ENCODE results near the gene LMNTD2. TPM values are rescaled to one million over a fixed set of nuclear protein-coding genes. Genes with fewer than 3 reads are reported as not detected.

The LMNTD2 gene
- polyA plus RNA-seq, 1 donor from 2014 or later = 0.61 TPM

DNA sequence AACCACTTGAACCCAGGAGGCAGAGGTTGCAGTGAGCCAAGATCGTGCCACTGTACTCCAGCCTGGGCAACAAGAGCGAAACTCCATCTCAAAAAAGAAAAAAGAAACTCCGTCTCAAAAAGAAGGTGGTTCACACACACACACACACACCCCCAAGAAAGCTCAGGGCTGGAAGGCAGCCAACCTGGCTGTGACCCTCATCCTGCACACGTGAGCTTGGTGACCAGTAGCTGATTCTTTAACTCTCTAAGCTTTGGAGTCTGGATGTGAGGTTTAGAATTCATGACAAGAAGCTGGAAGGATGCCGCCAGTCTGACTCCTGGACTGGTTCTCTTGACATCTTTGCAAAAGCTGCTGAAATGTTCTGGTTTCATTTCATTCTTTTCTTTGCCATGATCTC is 51.6 kb downstream of the LMNTD2 start:
- Histone ChIP-seq H3K79me2 (replicated peaks; ENCODE audit: insufficient read depth, low read length) (peaks cover 9% of the 10 kb centered on the region), H3F3A (ENCODE audit: insufficient read depth, low read length, poor library complexity, severe bottlenecking) (no peaks in the 10 kb centered on the region), H3K4me3 (ENCODE audit: low read length) (no peak overlapping the region), H3K9me2 (ENCODE audit: insufficient read depth, low read length) (no peaks in the 10 kb centered on the region), H3K9me3 (ENCODE audit: low read length) (no peaks in the 10 kb centered on the region), H3K27me3 (ENCODE audit: insufficient read depth, low read depth, low read length) (no peaks in the 10 kb centered on the region), H3K27ac (ENCODE audit: low read length) (no peak overlapping the region), H4K20me1 (ENCODE audit: insufficient read depth) (no peaks in the 10 kb centered on the region), H3K9ac (ENCODE audit: low read length) (no peak overlapping the region), H3K36me3 (ENCODE audit: insufficient read depth, low read length) (no peaks in the 10 kb centered on the region), H3K4me2 (ENCODE audit: low read length) (no peak overlapping the region), H2AFZ (ENCODE audit: low read depth, low read length) (no peak overlapping the region)
- no peak for TF ChIP-seq SMC3 (conservative IDR thresholded peaks at IDR 0.05; ENCODE audit: poor library complexity)
- no peak for TF ChIP-seq RAD21 (conservative IDR thresholded peaks at IDR 0.05)
- TF ChIP-seq, protein P1, sequence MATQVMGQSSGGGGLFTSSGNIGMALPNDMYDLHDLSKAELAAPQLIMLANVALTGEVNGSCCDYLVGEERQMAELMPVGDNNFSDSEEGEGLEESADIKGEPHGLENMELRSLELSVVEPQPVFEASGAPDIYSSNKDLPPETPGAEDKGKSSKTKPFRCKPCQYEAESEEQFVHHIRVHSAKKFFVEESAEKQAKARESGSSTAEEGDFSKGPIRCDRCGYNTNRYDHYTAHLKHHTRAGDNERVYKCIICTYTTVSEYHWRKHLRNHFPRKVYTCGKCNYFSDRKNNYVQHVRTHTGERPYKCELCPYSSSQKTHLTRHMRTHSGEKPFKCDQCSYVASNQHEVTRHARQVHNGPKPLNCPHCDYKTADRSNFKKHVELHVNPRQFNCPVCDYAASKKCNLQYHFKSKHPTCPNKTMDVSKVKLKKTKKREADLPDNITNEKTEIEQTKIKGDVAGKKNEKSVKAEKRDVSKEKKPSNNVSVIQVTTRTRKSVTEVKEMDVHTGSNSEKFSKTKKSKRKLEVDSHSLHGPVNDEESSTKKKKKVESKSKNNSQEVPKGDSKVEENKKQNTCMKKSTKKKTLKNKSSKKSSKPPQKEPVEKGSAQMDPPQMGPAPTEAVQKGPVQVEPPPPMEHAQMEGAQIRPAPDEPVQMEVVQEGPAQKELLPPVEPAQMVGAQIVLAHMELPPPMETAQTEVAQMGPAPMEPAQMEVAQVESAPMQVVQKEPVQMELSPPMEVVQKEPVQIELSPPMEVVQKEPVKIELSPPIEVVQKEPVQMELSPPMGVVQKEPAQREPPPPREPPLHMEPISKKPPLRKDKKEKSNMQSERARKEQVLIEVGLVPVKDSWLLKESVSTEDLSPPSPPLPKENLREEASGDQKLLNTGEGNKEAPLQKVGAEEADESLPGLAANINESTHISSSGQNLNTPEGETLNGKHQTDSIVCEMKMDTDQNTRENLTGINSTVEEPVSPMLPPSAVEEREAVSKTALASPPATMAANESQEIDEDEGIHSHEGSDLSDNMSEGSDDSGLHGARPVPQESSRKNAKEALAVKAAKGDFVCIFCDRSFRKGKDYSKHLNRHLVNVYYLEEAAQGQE (IDR thresholded peaks at IDR 0.05; ENCODE audit: borderline replicate concordance) = no peak
- no peak for TF ChIP-seq EP300 (conservative IDR thresholded peaks at IDR 0.05; ENCODE audit: poor library complexity, severe bottlenecking)
- TF ChIP-seq POLR2AphosphoS5 (IDR thresholded peaks at IDR 0.05) = no peak
- TF ChIP-seq, protein P2, sequence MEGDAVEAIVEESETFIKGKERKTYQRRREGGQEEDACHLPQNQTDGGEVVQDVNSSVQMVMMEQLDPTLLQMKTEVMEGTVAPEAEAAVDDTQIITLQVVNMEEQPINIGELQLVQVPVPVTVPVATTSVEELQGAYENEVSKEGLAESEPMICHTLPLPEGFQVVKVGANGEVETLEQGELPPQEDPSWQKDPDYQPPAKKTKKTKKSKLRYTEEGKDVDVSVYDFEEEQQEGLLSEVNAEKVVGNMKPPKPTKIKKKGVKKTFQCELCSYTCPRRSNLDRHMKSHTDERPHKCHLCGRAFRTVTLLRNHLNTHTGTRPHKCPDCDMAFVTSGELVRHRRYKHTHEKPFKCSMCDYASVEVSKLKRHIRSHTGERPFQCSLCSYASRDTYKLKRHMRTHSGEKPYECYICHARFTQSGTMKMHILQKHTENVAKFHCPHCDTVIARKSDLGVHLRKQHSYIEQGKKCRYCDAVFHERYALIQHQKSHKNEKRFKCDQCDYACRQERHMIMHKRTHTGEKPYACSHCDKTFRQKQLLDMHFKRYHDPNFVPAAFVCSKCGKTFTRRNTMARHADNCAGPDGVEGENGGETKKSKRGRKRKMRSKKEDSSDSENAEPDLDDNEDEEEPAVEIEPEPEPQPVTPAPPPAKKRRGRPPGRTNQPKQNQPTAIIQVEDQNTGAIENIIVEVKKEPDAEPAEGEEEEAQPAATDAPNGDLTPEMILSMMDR (IDR thresholded peaks at IDR 0.05; ENCODE audit: poor library complexity, severe bottlenecking) = no peak
- no peak for TF ChIP-seq EZH2 (IDR thresholded peaks at IDR 0.05; ENCODE audit: borderline replicate concordance, insufficient read depth, low read length, poor library complexity, severe bottlenecking)
- TF ChIP-seq TAF1 (IDR thresholded peaks at IDR 0.05; ENCODE audit: low read depth) = no peak
- no peak for TF ChIP-seq MXI1 (conservative IDR thresholded peaks at IDR 0.05; ENCODE audit: poor library complexity, severe bottlenecking)

DNA sequence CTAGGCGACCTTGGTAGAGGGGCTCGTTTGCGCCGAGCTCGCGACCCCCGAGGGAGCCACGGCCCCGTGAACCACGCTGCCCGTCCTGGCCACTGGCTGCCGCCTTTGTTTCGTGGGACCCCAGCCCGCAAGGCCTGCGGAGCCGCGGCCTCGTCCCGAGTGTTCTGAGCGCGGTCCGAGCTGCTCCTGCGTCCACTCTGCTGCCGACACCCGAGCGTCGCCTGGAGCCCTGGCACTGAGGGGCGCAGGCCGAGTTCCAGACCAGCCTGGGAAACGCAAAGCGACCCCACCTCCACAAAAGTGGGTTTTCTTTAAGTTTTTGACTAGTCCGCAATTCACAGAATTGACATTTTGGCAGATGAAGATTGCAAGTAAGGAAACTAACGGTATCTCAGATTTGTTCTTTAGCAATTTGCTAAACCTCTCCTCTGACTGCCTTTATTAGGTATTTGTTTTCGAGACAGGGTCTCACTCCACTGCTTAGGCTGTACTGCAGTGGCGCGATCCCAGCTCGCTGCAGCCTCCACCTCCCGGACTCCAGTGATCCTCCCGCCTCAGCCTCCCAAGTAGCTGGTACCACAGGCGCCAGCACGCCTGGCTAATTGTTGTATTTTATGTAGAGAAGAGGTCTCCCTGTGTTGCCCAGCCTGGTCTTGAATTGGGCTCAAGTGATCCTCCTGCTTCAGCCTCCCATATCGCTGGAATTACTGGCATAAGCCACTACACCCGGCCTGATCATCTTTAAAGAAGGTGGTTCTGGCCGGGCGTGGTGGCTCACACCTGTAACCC is 52.6 kb downstream of the LMNTD2 start:
- TF ChIP-seq EP300 (conservative IDR thresholded peaks at IDR 0.05; ENCODE audit: poor library complexity, severe bottlenecking) (no peak), TAF1 (IDR thresholded peaks at IDR 0.05; ENCODE audit: low read depth) (no peak), SMC3 (conservative IDR thresholded peaks at IDR 0.05; ENCODE audit: poor library complexity) (no peak), EZH2 (IDR thresholded peaks at IDR 0.05; ENCODE audit: borderline replicate concordance, insufficient read depth, low read length, poor library complexity, severe bottlenecking) (no peak), POLR2AphosphoS5 (IDR thresholded peaks at IDR 0.05) (no peak), MXI1 (conservative IDR thresholded peaks at IDR 0.05; ENCODE audit: poor library complexity, severe bottlenecking) (no peak), RAD21 (conservative IDR thresholded peaks at IDR 0.05) (no peak)
- TF ChIP-seq, protein P1 (IDR thresholded peaks at IDR 0.05; ENCODE audit: borderline replicate concordance) = no peak
- TF ChIP-seq, protein P2 (IDR thresholded peaks at IDR 0.05; ENCODE audit: poor library complexity, severe bottlenecking) = no peak
- peak overlapping the region; percentile 65 for H3K4me2 ChIP-seq (ENCODE audit: low read length)
- peaks cover 9% of the 10 kb centered on the region for H3K79me2 ChIP-seq (replicated peaks; ENCODE audit: insufficient read depth, low read length)
- no peaks in the 10 kb centered on the region for H3K9me3 ChIP-seq (ENCODE audit: low read length)
- H4K20me1 ChIP-seq (ENCODE audit: insufficient read depth) = no peaks in the 10 kb centered on the region
- peak overlapping the region; percentile 98 for H3K4me3 ChIP-seq (ENCODE audit: low read length)
- no peaks in the 10 kb centered on the region for H3K27me3 ChIP-seq (ENCODE audit: insufficient read depth, low read depth, low read length)
- no peaks in the 10 kb centered on the region for H3K9me2 ChIP-seq (ENCODE audit: insufficient read depth, low read length)
- no peaks in the 10 kb centered on the region for H3K36me3 ChIP-seq (ENCODE audit: insufficient read depth, low read length)
- H3K9ac ChIP-seq (ENCODE audit: low read length) = peak overlapping the region; percentile 94
- no peaks in the 10 kb centered on the region for H3F3A ChIP-seq (ENCODE audit: insufficient read depth, low read length, poor library complexity, severe bottlenecking)
- H2AFZ ChIP-seq (ENCODE audit: low read depth, low read length) = peak overlapping the region; percentile 27
- H3K27ac ChIP-seq (ENCODE audit: low read length) = peak overlapping the region; percentile 92
